Retinal pigment epithelial cell (primary cell): Measurements from ENCODE around the gene IL7R.

Experiments
- DNase-seq: peaks from one replicate; pipeline ENCODE4 v3.0.0-alpha.2; 2010; ENCODE audit warnings: low read depth
- H3K4me3 ChIP-seq: 2 replicates; pipeline ENCODE4 v1.5.1; 2011; ENCODE audit warnings: mild to moderate bottlenecking, low read length, control low read depth, moderate library complexity
- CTCF ChIP-seq: conservative IDR thresholded peaks from 2 replicates; pipeline ENCODE4 v1.5.1; 2011; ENCODE audit warnings: low read depth, low read length, control low read depth, inconsistent platforms

IL7R gene

GRCh38 chr5:35859101-35859661 lies 2.5 kb downstream of the IL7R start:
- no peak overlapping the region for H3K4me3 ChIP-seq

GRCh38 chr5:35860686-35861085 lies 4.0 kb downstream of the IL7R start:
- TF ChIP-seq CTCF = no peak
- H3K4me3 ChIP-seq = no peak overlapping the region
- no peak for DNase-seq

More at GRCh38 chr5:35859101-35859661, 2.5 kb downstream of the IL7R start:
- no peak for DNase-seq
- TF ChIP-seq CTCF = no peak

DNA sequence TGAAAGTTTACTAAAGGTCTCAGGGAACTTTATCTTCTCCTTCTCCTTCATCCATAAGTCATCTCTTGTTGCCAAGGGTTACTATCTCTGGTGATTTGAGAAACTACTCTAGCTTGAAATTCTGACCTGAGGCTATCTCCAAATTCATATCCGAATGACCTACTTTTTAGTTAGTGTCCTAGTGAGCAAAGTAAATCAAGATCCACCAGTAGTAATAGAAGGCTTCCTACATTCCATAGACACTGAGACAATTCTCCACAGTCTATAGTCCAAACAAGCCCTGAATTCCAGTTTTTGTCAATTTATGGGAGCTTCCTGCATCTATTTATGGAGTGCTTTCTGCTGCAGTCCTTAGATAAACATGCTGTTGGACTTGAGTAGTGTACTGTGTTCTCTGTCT lies 5.0 kb downstream of the IL7R start:
- no peak overlapping the region for H3K4me3 ChIP-seq
- no peak for TF ChIP-seq CTCF
- DNase-seq = no peak

DNA sequence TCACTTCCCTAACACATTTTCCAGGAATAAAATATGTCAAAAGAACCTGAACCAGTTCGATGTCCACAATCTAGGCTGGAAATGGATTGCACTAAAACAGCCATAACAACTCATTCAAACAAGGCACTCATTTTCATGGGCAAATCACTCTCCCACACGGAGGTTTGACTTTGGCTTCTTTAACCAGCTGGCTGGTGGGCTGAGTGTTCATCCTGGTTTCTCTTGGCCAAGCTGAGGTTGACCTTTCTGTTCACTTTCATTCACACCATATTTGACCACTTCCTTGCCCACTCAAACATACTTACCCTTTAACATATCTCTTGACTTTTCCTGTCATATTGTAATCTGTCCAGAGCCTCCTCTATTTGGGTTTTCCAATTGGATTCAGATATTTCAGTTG lies 5.4 kb downstream of the IL7R start:
- no peak overlapping the region for H3K4me3 ChIP-seq
- DNase-seq = no peak
- no peak for TF ChIP-seq CTCF

- H3K4me3 ChIP-seq = no peak overlapping the region
- no peak for DNase-seq
- no peak for TF ChIP-seq CTCF
Measured at GRCh38 chr5:35863159-35863558, 6.5 kb downstream of the IL7R start.

- no peak for TF ChIP-seq CTCF
- H3K4me3 ChIP-seq = no peak overlapping the region
- no peak for DNase-seq
Measured at GRCh38 chr5:35867998-35868397, 11.3 kb downstream of the IL7R start.

- no peak for TF ChIP-seq CTCF
- H3K4me3 ChIP-seq = no peak overlapping the region
- no peak for DNase-seq
Measured at GRCh38 chr5:35869685-35870277, 13.1 kb downstream of the IL7R start.
